GM12878 (cell line): ENCODE results near the gene PITPNM3. TPM values are rescaled to one million over a fixed set of nuclear protein-coding genes. Genes with fewer than 3 reads are reported as not detected.

Source experiments
- ATAC-seq: fragments of 200-7000 bp; cut with Tn5 transposase; 3 replicates; pipeline ENCODE4 v1.9.1; 2020; ENCODE audit warnings: mild to moderate bottlenecking, moderate library complexity
- BruUV-seq: library from RNA; stranded (reverse); fragments of 400-500 nt; replicated peaks from 2 replicates; lab custom pipeline; 2021; lab: Mats Ljungman, UMichigan
- CTCF ChIA-PET: fragments of 300-600 bp; sonication (Branson Sonifier 250); formaldehyde crosslinking; extraction: SDS; loops from one replicate; lab custom pipeline; 2021; ENCODE audit warnings: inconsistent platforms; lab: Yijun Ruan, JAX
- POLR2A ChIA-PET: fragments of 350-600 bp; formaldehyde crosslinking; extraction: SDS; loops from one replicate; lab custom pipeline; 2021; ENCODE audit warnings: inconsistent platforms; lab: Charles Lee
- RAD21 ChIA-PET: fragments of 300-600 bp; sonication (Branson Sonifier 250); formaldehyde crosslinking; loops from one replicate; lab custom pipeline; 2023; ENCODE audit warnings: antibody characterized with exemption; ENCODE audit not compliant: unreplicated experiment; lab: Charles Lee
- SMC1A ChIA-PET: fragments of 300-600 bp; sonication (Branson Sonifier 250); formaldehyde crosslinking; loops from one replicate; lab custom pipeline; 2023; ENCODE audit not compliant: unreplicated experiment, uncharacterized antibody; lab: Charles Lee
- DNase-seq: peaks from one replicate; pipeline ENCODE4 v3.0.0-alpha.2; 2011; ENCODE audit warnings: low read depth, low spot score
- FAIRE-seq: peaks from 3 replicates; lab custom pipeline; 2011; peaks lifted over from hg19 to GRCh38; lab: Jason Lieb, UNC
- H2AFZ ChIP-seq: 2 replicates; pipeline ENCODE4 v1.6.0; 2011; ENCODE audit warnings: low read depth, low read length, control low read depth; ENCODE audit not compliant: control insufficient read depth
- H3K27ac ChIP-seq: 2 replicates; pipeline ENCODE4 v1.5.1; 2011; ENCODE audit warnings: control low read depth; ENCODE audit not compliant: control insufficient read depth, insufficient read depth
- H3K27me3 ChIP-seq, 2 experiments: replicated peaks in 1 of 2; 2 replicates each; pipeline versions ENCODE4 v1.6.0 to v1.6.1; 2011; ENCODE audit warnings: low read length in 1 of 2; ENCODE audit not compliant: control insufficient read depth in 2 of 2, insufficient read depth in 2 of 2
- H3K36me3 ChIP-seq, 2 experiments: 2 replicates each; pipeline ENCODE4 v1.5.1; 2011; ENCODE audit warnings: low read length in 1 of 2; ENCODE audit not compliant: control insufficient read depth in 2 of 2, insufficient read depth in 2 of 2
- H3K4me1 ChIP-seq: 2 replicates; pipeline ENCODE4 v1.6.1; 2011; ENCODE audit warnings: mild to moderate bottlenecking, low read length, moderate library complexity, mixed read lengths; ENCODE audit not compliant: control insufficient read depth, insufficient read depth
- H3K4me2 ChIP-seq: 2 replicates; pipeline ENCODE4 v1.6.0; 2011; ENCODE audit warnings: control low read depth; ENCODE audit not compliant: control insufficient read depth, insufficient read depth
- H3K4me3 ChIP-seq: fragments of 200-600 bp; sonication (generic); 2 replicates; pipeline ENCODE4 v1.5.1; 2016
- H3K79me2 ChIP-seq: 2 replicates; pipeline ENCODE4 v1.6.0; 2011; ENCODE audit warnings: low read length; ENCODE audit not compliant: control insufficient read depth, insufficient read depth
- H3K9ac ChIP-seq: 2 replicates; pipeline ENCODE4 v1.8.0; 2011; ENCODE audit warnings: low read length, control low read depth, mixed read lengths; ENCODE audit not compliant: control insufficient read depth, insufficient read depth
- H3K9me3 ChIP-seq: replicated peaks from 3 replicates; pipeline ENCODE4 v1.5.1; 2011; ENCODE audit warnings: mild to moderate bottlenecking, low read length; ENCODE audit not compliant: control insufficient read depth, insufficient read depth
- H4K20me1 ChIP-seq: 2 replicates; pipeline ENCODE4 v1.6.0; 2011; ENCODE audit not compliant: control insufficient read depth, insufficient read depth
- JUNB ChIP-seq: IDR thresholded peaks from 2 replicates; pipeline ENCODE4 v1.6.1; 2016; ENCODE audit warnings: antibody characterized with exemption, mild to moderate bottlenecking
- MEF2B ChIP-seq: fragments of 450-650 bp; IDR thresholded peaks from 2 replicates; pipeline ENCODE4 v1.6.1; 2018; ENCODE audit warnings: mild to moderate bottlenecking, moderate library complexity; ENCODE audit not compliant: partially characterized antibody, poor library complexity, severe bottlenecking
- MXI1 ChIP-seq: fragments of 150-350 bp; IDR thresholded peaks from 2 replicates; pipeline ENCODE4 v1.6.1; 2011; ENCODE audit warnings: low read depth, mild to moderate bottlenecking, inconsistent platforms, low read length, improper control_type of control experiment
- NR2C2 ChIP-seq: IDR thresholded peaks from 2 replicates; pipeline ENCODE4 v1.6.1; 2011; ENCODE audit warnings: borderline replicate concordance, low read depth; ENCODE audit not compliant: control insufficient read depth, insufficient read length
- SMAD5 ChIP-seq: IDR thresholded peaks from 2 replicates; pipeline ENCODE4 v1.6.1; 2016; ENCODE audit warnings: antibody characterized with exemption, low read depth
- SPI1 ChIP-seq: IDR thresholded peaks from 2 replicates; pipeline ENCODE4 v1.6.1; 2011; ENCODE audit warnings: low read depth, mild to moderate bottlenecking, low read length, moderate library complexity, borderline replicate concordance; ENCODE audit not compliant: insufficient read depth
- ZZZ3 ChIP-seq: IDR thresholded peaks from 2 replicates; pipeline ENCODE4 v1.6.1; 2011; ENCODE audit warnings: low read depth; ENCODE audit not compliant: control insufficient read depth, insufficient read length
- WGBS: methylation state at CpG from one replicate; pipeline ENCODE4 v1.1.6; 2016; ENCODE audit warnings: low lambda C conversion rate; ENCODE audit not compliant: insufficient replicate concordance, insufficient coverage; ENCODE audit errors: missing lambda C conversion rate; 5-methylcytosine and 5-hydroxymethylcytosine counted together
- in situ Hi-C: fragments of 300-500 bp; cut with MboI; formaldehyde crosslinking; loops from 9 replicates; pipeline ENCODE4 v1.14.3; 2018; ENCODE audit warnings: mixed read lengths
- intact Hi-C: fragments of 100-400 bp; cut with micrococcal nuclease; formaldehyde crosslinking; loops from one replicate; pipeline ENCODE4 v1.14.2; 2022; ENCODE audit not compliant: unreplicated experiment
- polyA plus RNA-seq, 11 experiments: library from polyadenylated mRNA; depleted of rRNA in 4 of 11; unstranded in 6 of 11; stranded (reverse) in 5 of 11; fragments of >200 nt; fragmentation: Nextera tagmentation in 4 of 11; fragmentation: Illumina TruSeq in 1 of 11; extraction: Ambion mirVana in 4 of 11; extraction: Trizol in 1 of 11; gene quantifications; 1 replicate in 1 of 11; 2 replicates in 10 of 11; pipeline versions ENCODE4 v1.2.1 to v1.2.3, GENCODE V29; 2011 to 2016; ENCODE audit warnings: inconsistent platforms in 2 of 11, missing spikeins in 2 of 11, low read depth in 1 of 11
- total RNA-seq, 4 experiments: library from RNA; depleted of rRNA in 3 of 4; stranded (reverse); fragments of >200 nt in 3 of 4; fragmentation: Illumina TruSeq in 1 of 4; extraction: Trizol in 1 of 4; gene quantifications; 2 replicates each; pipeline versions ENCODE4 v1.2.1 to v1.2.3, GENCODE V29; 2013 to 2021
- TF ChIP-seq, protein P1 (sequence below): IDR thresholded peaks from 2 replicates; pipeline ENCODE4 v1.6.1; 2012; ENCODE audit warnings: low read length, inconsistent platforms
- TF ChIP-seq, protein P2 (sequence below): fragments of 450-650 bp; IDR thresholded peaks from 2 replicates; pipeline ENCODE4 v1.6.1; 2017; ENCODE audit warnings: mild to moderate bottlenecking, moderate library complexity
- TF ChIP-seq, protein P3 (sequence below): fragments of 450-650 bp; IDR thresholded peaks from 2 replicates; pipeline ENCODE4 v1.6.1; 2016; ENCODE audit warnings: mild to moderate bottlenecking
- TF ChIP-seq, protein P4 (sequence below): fragments of 450-650 bp; formaldehyde crosslinking; IDR thresholded peaks from 2 replicates; pipeline ENCODE4 v1.4.0; 2020; ENCODE audit warnings: mild to moderate bottlenecking, moderate library complexity
- TF ChIP-seq, protein P5 (sequence below): IDR thresholded peaks from 2 replicates; pipeline ENCODE4 v1.6.1; 2012; ENCODE audit warnings: low read depth, low read length, improper control_type of control experiment

The PITPNM3 gene
- total and polyA plus RNA-seq, 10 of the 15 experiments (the other 5 are each of a cell fraction or from before 2014, with no cell fraction given), result 0.02 to 0.49 (median 0.19) TPM; not detected in 1

DNA sequence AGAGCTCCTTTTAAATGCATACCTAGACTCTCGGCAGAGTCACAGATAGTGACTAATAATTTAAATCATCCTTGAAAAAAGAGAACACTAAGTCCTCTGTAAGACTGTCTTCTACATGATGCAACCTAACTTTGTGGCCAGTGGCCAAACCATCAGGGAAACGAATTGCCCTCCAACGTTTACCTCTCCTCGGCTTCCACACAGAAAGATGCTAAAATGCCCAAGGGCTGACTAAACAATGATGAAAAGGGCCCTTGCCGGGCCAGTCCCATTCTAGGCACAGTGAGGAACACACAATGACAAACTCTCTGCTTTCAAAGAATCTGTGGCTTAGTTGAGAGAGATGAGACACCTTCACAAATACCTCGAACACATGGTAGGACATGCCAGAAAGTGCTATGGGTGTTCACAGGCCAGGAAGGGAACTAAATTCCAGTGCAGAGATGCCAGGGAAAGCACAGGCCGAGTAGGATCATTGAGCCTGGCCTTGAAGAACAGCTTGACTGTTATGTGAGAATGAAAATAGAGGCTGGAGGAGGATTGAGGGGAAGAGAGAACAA, 35.3 kb upstream of the PITPNM3 start:
- Histone ChIP-seq H3K27ac (no peak overlapping the region), H3K27me3 (no peaks in the 10 kb centered on the region), H3K9me3 (no peaks in the 10 kb centered on the region), H3K4me3 (no peak overlapping the region), H4K20me1 (no peaks in the 10 kb centered on the region), H3K9ac (no peak overlapping the region), H3K4me2 (no peak overlapping the region), H3K36me3 (peaks cover 2 to 34% of the 10 kb centered on the region in 2 experiments; a peak in 3 of 4 replicates), H2AFZ (no peak overlapping the region), H3K4me1 (no peaks in the 10 kb centered on the region), H3K79me2 (no peaks in the 10 kb centered on the region)
- in situ Hi-C loops, result no loop called here
- ATAC-seq (no peak), FAIRE-seq (no peak), DNase-seq (no peak)
- RAD21 ChIA-PET, result no interaction called here
- intact Hi-C loops, result no loop called here
- WGBS, result 82% methylated on average over 7 of the region's 7 CpGs
- POLR2A ChIA-PET, result no interaction called here
- SMC1A ChIA-PET, result no interaction called here
- CTCF ChIA-PET, result no interaction called here
- no TSS peak for BruUV-seq
- TF ChIP-seq MXI1 (no peak), JUNB (no peak), ZZZ3 (no peak), SMAD5 (no peak), SPI1 (no peak), MEF2B (no peak), NR2C2 (no peak)
- TF ChIP-seq, protein P1, sequence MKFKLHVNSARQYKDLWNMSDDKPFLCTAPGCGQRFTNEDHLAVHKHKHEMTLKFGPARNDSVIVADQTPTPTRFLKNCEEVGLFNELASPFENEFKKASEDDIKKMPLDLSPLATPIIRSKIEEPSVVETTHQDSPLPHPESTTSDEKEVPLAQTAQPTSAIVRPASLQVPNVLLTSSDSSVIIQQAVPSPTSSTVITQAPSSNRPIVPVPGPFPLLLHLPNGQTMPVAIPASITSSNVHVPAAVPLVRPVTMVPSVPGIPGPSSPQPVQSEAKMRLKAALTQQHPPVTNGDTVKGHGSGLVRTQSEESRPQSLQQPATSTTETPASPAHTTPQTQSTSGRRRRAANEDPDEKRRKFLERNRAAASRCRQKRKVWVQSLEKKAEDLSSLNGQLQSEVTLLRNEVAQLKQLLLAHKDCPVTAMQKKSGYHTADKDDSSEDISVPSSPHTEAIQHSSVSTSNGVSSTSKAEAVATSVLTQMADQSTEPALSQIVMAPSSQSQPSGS, result no peak
- TF ChIP-seq, protein P2, sequence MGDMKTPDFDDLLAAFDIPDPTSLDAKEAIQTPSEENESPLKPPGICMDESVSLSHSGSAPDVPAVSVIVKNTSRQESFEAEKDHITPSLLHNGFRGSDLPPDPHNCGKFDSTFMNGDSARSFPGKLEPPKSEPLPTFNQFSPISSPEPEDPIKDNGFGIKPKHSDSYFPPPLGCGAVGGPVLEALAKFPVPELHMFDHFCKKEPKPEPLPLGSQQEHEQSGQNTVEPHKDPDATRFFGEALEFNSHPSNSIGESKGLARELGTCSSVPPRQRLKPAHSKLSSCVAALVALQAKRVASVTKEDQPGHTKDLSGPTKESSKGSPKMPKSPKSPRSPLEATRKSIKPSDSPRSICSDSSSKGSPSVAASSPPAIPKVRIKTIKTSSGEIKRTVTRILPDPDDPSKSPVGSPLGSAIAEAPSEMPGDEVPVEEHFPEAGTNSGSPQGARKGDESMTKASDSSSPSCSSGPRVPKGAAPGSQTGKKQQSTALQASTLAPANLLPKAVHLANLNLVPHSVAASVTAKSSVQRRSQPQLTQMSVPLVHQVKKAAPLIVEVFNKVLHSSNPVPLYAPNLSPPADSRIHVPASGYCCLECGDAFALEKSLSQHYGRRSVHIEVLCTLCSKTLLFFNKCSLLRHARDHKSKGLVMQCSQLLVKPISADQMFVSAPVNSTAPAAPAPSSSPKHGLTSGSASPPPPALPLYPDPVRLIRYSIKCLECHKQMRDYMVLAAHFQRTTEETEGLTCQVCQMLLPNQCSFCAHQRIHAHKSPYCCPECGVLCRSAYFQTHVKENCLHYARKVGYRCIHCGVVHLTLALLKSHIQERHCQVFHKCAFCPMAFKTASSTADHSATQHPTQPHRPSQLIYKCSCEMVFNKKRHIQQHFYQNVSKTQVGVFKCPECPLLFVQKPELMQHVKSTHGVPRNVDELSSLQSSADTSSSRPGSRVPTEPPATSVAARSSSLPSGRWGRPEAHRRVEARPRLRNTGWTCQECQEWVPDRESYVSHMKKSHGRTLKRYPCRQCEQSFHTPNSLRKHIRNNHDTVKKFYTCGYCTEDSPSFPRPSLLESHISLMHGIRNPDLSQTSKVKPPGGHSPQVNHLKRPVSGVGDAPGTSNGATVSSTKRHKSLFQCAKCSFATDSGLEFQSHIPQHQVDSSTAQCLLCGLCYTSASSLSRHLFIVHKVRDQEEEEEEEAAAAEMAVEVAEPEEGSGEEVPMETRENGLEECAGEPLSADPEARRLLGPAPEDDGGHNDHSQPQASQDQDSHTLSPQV, result no peak
- TF ChIP-seq, protein P3, sequence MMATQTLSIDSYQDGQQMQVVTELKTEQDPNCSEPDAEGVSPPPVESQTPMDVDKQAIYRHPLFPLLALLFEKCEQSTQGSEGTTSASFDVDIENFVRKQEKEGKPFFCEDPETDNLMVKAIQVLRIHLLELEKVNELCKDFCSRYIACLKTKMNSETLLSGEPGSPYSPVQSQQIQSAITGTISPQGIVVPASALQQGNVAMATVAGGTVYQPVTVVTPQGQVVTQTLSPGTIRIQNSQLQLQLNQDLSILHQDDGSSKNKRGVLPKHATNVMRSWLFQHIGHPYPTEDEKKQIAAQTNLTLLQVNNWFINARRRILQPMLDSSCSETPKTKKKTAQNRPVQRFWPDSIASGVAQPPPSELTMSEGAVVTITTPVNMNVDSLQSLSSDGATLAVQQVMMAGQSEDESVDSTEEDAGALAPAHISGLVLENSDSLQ, result no peak
- TF ChIP-seq, protein P4, sequence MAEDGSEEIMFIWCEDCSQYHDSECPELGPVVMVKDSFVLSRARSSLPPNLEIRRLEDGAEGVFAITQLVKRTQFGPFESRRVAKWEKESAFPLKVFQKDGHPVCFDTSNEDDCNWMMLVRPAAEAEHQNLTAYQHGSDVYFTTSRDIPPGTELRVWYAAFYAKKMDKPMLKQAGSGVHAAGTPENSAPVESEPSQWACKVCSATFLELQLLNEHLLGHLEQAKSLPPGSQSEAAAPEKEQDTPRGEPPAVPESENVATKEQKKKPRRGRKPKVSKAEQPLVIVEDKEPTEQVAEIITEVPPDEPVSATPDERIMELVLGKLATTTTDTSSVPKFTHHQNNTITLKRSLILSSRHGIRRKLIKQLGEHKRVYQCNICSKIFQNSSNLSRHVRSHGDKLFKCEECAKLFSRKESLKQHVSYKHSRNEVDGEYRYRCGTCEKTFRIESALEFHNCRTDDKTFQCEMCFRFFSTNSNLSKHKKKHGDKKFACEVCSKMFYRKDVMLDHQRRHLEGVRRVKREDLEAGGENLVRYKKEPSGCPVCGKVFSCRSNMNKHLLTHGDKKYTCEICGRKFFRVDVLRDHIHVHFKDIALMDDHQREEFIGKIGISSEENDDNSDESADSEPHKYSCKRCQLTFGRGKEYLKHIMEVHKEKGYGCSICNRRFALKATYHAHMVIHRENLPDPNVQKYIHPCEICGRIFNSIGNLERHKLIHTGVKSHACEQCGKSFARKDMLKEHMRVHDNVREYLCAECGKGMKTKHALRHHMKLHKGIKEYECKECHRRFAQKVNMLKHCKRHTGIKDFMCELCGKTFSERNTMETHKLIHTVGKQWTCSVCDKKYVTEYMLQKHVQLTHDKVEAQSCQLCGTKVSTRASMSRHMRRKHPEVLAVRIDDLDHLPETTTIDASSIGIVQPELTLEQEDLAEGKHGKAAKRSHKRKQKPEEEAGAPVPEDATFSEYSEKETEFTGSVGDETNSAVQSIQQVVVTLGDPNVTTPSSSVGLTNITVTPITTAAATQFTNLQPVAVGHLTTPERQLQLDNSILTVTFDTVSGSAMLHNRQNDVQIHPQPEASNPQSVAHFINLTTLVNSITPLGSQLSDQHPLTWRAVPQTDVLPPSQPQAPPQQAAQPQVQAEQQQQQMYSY (CRISPR knock-in tag), result no peak
- TF ChIP-seq, protein P5, sequence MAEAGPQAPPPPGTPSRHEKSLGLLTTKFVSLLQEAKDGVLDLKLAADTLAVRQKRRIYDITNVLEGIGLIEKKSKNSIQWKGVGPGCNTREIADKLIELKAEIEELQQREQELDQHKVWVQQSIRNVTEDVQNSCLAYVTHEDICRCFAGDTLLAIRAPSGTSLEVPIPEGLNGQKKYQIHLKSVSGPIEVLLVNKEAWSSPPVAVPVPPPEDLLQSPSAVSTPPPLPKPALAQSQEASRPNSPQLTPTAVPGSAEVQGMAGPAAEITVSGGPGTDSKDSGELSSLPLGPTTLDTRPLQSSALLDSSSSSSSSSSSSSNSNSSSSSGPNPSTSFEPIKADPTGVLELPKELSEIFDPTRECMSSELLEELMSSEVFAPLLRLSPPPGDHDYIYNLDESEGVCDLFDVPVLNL, result no peak
